ENCODE measurements around the gene CCNY.
"Not testable (repeated sequence)": the region's sequence is repeated elsewhere in the genome, so short reads cannot be mapped to it uniquely, and the experiment has no call there.

CCNY gene

DNA sequence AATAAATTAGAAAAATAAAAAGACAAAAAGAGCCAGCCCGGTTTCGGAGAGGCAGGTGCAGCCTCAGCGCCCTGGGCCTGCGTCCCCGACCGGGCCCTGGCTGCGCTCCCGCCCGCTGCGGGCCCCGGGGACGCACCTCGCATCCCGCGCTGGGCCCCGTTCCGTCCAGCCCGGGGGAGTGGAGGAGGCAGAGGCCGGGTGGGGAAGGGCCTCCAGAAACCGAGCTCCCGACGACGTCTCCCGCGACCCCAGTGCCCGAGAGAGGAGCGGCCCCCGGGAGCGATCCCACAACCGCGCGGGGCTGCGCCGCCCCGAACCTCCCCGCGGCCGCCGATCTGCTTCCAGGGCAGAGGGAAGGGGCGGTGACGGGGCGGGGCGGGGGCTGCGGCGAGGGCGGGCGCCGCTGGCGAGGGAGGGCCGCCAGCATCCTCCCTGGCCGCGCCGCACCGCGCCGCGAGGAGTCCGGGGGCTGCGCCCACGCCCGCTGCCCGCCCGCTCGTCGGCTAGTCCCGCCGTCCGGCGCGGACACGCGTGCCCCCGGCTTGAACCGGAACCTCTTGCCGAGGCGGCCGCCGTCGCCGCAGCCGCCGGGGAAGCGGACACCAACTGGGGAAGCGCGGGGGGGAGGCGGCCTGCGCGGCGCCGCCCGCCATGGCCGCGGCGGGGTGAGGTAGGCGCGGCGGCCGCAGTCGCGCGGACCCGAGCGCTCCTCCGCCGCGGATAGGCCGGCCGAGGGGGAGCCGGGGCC lies at the start of gene CCNY:
CCNY (plus strand) TSS at position 426 of the 748 bp plus-strand sequence. CDS start 545 bp downstream, outside the sequence.
- DNase-seq: peak; percentile 82

- no peak for DNase-seq
Measured at GRCh38 chr10:35289198-35289597, 47.1 kb upstream of the CCNY start.

- no peak for DNase-seq
Measured at GRCh38 chr10:35294506-35294905, 41.8 kb upstream of the CCNY start.

DNA sequence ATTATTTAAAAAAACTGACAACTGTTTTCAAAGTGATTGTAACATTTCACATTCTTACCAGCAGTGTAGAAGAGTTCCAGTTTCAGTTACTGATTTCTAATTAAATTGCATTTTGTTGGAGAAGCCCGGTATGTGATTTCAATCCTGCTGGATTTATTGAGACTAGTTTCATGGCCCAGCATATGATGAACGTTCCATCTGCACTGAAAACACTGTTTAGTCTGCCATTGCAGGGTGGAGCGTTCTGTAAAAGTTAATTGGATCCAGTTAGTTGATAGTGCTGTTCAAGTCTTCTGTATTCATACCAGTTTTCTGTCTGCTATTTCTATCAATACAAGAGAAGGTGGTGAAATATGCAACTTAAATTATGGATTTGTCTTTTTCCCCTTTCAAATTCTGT lies 37.3 kb upstream of the CCNY start:
- DNase-seq: no peak

GRCh38 chr10:35300063-35300699 lies 36.1 kb upstream of the CCNY start:
- no peak for DNase-seq

DNA sequence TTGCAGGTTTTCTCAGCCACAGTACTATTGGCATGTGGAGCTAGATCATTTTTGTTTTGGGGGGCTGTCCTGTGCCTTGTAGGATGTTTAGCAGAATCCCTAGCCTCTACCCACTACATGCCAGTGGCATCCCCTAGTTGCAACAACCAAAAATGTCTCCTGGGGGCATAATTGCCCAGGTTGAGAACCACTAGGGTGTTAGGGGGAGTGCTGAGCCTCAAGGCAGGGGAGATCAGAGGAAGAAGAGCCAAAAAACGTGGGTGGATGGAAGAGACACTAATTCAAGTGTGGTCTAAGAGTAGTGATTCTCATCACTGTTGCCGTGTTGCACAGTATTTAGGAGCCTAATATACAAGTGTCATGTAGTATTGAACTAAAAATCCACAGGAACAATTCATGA lies 31.7 kb upstream of the CCNY start:
- no peak for DNase-seq

DNA sequence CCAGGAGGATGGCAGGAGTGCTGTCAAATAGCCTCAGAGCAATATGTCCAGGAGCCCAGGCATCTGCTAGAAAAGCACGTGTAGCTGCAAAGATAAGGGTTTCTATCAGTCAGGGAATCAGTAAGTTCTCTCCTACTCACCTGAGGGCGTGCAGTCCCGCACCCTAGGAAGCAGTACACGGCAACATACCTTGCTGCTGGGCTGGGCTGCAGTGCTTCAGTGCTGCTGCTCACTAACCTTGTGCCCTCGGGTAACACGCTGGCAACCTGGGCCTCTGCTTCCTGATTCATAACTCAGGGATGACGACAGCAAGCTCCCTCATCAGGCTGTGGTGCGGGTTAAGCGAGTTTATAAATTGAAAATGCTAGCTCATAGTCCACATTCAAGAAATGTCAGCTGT lies 29.5 kb upstream of the CCNY start:
- no peak for DNase-seq

GRCh38 chr10:35307297-35307696 lies 29.0 kb upstream of the CCNY start:
- no peak for DNase-seq

- DNase-seq: no peak
Measured at GRCh38 chr10:35308809-35309208, 27.5 kb upstream of the CCNY start.

DNA sequence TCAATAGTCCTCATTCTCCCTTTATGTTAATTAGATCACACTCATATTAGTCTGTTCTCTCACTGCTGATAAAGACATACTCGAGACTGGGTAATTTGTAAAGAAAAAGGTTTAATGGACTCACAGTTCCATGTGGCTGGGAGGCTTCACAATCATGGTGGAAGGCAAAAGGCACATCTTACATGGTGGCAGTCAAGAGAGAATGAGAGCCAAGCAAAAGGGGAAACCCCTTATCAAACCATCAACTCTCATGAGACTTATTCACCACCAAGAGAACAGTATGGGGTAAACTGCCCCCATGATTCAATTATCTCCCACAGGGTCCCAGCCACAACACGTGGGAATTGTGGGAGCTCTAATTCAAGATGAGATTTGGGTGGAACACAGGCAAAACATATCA lies 22.2 kb upstream of the CCNY start:
- DNase-seq: not testable (repeated sequence)

- DNase-seq: not testable (repeated sequence)
Measured at GRCh38 chr10:35315235-35315634, 21.1 kb upstream of the CCNY start.

- DNase-seq: no peak
Measured at GRCh38 chr10:35316218-35316967, 19.9 kb upstream of the CCNY start.

DNA sequence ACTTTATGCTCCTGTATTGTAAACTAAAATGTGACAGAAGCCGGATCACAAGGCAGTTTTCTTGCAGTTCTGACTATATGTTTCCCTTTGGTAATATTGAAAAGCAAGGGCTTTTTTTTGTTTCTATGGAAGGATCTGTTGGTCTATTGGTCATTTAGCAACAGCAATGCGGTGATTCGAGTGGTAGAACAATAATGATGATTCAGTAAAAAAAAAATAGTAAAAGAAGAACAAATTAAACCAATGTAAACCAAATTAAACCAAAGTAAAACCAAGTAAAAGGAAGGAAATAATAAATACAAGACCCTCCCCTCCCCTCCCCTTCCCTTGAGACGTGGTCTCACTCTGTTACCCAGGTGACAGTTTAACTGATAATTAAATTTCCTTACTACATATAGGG lies 17.8 kb upstream of the CCNY start:
- no peak for DNase-seq

- DNase-seq: no peak
Measured at GRCh38 chr10:35320341-35320740, 16.0 kb upstream of the CCNY start.

DNA sequence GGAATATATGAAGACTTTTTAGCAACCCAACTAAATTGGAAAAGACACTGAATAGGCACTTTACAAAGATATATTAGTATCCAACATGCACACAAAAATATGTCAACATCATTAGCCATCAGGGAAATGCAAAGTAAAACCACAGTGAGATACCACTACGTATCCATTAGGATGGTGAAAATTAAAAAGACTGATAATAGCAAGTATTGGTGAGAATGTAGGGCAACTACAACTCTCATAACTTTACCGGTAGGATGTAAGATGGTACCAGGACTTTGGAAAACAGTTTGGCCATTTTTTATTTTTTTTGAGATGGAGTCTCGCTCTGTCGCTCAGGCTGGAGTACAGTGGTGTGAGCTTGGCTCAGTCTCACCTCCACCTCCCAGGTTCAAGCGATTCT lies 13.7 kb upstream of the CCNY start:
- no peak for DNase-seq

GRCh38 chr10:35324196-35324595 lies 12.1 kb upstream of the CCNY start:
- DNase-seq: no peak

DNA sequence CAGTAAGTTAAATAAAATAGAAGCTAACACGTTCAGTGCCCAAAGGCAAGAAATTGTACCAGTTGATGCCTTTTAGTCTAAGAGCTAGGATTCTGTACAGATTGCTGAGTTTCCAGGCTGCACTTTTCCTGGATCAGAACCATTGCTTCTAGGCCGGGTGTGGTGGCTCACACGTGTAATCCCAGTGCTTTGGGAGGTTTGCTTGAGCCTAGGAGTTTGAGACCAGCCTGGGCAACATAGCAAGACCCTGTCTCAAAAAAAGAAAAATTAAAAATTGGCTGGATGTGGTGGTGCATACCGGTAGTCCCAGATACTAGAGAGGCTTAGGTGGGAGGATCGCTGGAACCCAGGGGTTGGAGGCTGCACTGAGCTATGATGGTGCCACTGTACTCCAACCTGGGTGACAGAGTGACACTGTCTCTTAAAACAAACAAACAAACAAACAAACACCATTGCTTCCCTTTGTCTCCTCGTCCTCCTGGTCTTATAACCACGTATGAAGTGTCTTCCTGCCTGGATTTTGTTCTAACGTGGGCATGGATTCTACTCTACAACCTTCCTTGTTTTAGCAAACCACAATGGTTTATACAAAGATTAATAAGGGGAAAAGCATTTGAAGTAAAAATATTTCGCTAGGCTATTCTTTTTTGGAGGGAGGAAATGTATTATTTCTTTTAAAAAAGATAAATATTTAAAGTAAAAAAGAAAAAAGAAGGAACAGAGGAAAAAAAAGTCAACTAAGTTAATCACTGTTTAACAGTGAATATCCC lies 9.7 kb upstream of the CCNY start:
- DNase-seq: no peak

DNA sequence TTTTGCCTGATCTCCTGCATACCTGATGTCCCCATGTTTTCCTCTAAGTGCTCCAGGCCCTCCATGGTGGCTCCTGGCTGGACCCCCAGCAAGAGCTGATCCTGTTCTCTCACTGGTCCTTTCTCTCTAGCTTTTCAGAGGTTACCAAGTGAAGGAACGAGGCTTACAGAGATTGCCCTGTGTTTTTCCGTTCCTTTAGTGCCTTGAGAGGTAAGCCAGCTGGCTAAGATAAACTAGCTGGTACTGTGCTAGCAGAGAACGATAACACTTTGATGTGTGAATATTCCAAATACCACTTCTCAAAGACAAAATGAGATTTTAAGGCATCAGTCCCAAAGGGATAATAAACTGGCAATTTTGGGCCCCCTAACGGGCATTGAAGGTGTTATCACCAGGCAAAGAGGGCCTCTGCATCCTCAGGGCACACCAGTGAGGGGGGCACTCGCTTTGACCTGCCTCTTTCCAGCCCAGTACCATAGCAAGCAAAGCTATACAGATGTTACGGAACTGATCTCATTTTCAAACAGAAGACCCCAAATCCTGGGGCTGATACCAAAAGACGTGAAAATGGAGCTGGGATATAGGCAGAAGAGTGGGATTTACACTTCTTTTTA lies 8.4 kb upstream of the CCNY start:
- no peak for DNase-seq

DNA sequence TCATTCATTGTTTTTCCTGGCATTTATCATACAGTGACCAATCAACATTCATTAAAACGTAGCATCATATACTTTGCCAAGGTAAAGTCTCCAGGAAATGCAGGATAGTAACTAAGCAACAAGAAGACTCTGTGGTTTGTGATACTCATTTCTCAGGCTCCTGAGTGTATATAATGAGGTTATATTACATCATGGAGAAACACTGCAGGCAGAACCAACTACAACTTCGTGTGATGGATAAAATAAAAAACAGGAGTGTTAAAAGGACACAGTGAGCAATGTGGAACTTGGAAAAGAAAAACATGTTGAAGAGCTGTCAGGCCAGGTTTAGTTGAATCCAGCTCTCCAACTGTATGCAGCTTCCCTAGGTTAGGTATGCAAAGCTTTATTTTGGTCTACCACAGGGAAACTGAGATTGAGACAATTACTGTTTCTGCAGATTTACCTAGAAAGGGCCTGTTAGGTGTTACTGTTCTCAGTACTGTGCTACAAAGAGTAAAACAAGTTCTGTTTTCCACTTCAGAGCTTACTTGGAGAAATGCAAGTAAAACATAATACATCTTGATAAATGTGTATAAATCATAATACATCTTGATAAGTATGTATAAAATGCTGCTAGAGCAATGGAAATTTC lies 7.8 kb upstream of the CCNY start:
- DNase-seq: no peak

GRCh38 chr10:35329520-35329919 lies 6.8 kb upstream of the CCNY start:
- DNase-seq: no peak

DNA sequence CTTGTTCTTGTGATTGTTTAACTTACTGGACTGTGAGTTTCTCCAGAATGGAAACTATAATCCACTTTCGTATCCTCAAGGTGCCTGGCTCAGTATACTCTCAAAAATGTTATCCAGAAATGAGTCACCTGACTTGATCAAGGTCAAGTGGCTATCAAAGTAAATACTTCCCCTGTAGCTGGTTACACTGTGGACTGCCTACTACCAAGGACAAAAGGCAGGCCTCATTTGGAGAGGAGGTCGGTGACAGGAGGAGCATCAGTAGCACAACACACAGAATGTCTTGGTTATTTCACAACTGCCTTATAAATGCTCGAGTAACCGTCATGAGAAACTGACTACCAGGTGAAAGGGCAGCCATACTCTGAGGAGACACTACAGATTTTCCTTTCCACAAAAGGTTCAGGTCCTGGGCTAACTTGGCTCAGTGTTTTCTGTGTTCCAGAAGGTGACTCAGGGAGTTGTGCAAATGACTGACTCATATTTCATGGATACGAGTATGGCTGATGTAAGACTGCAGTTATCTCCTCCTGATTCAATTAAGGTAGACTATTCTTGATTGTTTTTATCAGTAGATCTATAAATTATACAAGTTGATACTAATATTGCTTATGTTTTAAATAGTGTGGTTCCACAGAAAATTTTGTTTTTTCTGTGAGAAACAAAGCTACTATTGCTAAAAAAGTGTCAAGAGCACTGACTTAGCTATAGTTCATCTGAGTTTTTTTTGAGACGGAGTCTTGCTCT lies 4.2 kb upstream of the CCNY start:
- no peak for DNase-seq
